ENCODE measurements around the gene PFN4.

- TF ChIP-seq CTCF (IDR thresholded peaks at IDR 0.05; ENCODE audit: low read length) (no peak), EZH2 (optimal IDR thresholded peaks at IDR 0.05; ENCODE audit: low read depth, low read length) (no peak), EZH2phosphoT487 (IDR thresholded peaks at IDR 0.05; ENCODE audit: low read length) (no peak)
These were observed 18.2 kb downstream of the PFN4 start for GRCh38 chr2:24104906-24105305.

Measured in MM.1S (cell line).